Brain microvascular endothelial cell (primary cell): ENCODE data around the gene ATXN2L.
"Not testable (repeated sequence)": the region's sequence is repeated elsewhere in the genome, so short reads cannot be mapped to it uniquely, and the experiment has no call there.

Source experiments
- DNase-seq: peaks from one replicate; pipeline ENCODE4 v3.0.0-alpha.2; 2020
- H3K27ac ChIP-seq: fragments of 250-450 bp; sonication (Bioruptor Pico); 2 replicates; pipeline ENCODE4 v1.5.1; 2020; ENCODE audit warnings: mild to moderate bottlenecking, moderate library complexity
- H3K27me3 ChIP-seq: fragments of 250-450 bp; sonication (Bioruptor Pico); replicated peaks from 2 replicates; pipeline ENCODE4 v1.5.1; 2020; ENCODE audit warnings: mild to moderate bottlenecking
- H3K36me3 ChIP-seq: fragments of 250-450 bp; sonication (Bioruptor Pico); replicated peaks from 2 replicates; pipeline ENCODE4 v1.5.1; 2020; ENCODE audit warnings: mild to moderate bottlenecking
- H3K4me3 ChIP-seq: 2 replicates; pipeline ENCODE4 v1.5.1; 2011; ENCODE audit warnings: low read depth, mild to moderate bottlenecking, control low read depth, low read length, moderate library complexity
- in situ Hi-C: cut with HindIII; loops from 2 replicates; pipeline ENCODE4 v1.10.0; 2017; ENCODE audit warnings: low sequenced_read_pairs, low pct_ligation_motif_present
- TF ChIP-seq, protein P1 (sequence below): IDR thresholded peaks from 2 replicates; pipeline ENCODE4 v1.5.1; 2011; ENCODE audit warnings: low read depth, mild to moderate bottlenecking, moderate library complexity, low read length, control low read depth, inconsistent platforms; ENCODE audit errors: missing control alignments

The ATXN2L gene

GRCh38 chr16:28822520-28823290, at the start of gene ATXN2L:
ATXN2L (plus strand) TSS chr16:28822999; CDS start chr16:28823260, 261 bp downstream.
- Histone ChIP-seq H3K27me3 (no peaks in the 10 kb centered on the region), H3K36me3 (peaks cover 25% of the 10 kb centered on the region), H3K4me3 (peak within 1 kb of the TSS; percentile 94), H3K27ac (peak within 1 kb of the TSS; percentile 91)
- peak; percentile 88 for DNase-seq
- TF ChIP-seq, protein P1, sequence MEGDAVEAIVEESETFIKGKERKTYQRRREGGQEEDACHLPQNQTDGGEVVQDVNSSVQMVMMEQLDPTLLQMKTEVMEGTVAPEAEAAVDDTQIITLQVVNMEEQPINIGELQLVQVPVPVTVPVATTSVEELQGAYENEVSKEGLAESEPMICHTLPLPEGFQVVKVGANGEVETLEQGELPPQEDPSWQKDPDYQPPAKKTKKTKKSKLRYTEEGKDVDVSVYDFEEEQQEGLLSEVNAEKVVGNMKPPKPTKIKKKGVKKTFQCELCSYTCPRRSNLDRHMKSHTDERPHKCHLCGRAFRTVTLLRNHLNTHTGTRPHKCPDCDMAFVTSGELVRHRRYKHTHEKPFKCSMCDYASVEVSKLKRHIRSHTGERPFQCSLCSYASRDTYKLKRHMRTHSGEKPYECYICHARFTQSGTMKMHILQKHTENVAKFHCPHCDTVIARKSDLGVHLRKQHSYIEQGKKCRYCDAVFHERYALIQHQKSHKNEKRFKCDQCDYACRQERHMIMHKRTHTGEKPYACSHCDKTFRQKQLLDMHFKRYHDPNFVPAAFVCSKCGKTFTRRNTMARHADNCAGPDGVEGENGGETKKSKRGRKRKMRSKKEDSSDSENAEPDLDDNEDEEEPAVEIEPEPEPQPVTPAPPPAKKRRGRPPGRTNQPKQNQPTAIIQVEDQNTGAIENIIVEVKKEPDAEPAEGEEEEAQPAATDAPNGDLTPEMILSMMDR, result no peak
- in situ Hi-C loops, result no loop called here

- H3K27ac ChIP-seq, DNase-seq, H3K27me3 ChIP-seq, H3K36me3 ChIP-seq, in situ Hi-C loops, H3K4me3 ChIP-seq: not testable (repeated sequence)
Observed at GRCh38 chr16:28781697-28782096, 41.1 kb upstream of the ATXN2L start.

DNA sequence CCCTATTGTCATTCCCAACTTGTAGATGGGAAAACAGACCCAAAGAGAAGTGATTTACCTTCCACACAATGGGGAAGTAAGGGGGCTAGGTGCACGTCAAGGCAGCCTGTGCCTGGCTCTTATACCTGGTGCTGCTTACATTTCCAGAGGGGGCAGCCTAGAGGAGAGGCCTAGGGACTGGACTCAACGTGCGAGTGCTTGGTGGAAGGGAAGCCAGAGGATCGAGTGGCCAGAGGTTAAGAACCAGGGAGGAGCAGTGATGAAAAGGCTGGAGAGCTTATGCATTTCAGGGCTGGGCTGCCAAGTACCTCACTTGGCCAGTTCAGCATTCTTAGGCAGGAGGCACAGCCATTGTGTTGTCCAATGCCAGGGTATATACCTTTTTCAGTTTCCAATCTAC, 40.4 kb upstream of the ATXN2L start:
- in situ Hi-C loops, result not testable (repeated sequence)

DNA sequence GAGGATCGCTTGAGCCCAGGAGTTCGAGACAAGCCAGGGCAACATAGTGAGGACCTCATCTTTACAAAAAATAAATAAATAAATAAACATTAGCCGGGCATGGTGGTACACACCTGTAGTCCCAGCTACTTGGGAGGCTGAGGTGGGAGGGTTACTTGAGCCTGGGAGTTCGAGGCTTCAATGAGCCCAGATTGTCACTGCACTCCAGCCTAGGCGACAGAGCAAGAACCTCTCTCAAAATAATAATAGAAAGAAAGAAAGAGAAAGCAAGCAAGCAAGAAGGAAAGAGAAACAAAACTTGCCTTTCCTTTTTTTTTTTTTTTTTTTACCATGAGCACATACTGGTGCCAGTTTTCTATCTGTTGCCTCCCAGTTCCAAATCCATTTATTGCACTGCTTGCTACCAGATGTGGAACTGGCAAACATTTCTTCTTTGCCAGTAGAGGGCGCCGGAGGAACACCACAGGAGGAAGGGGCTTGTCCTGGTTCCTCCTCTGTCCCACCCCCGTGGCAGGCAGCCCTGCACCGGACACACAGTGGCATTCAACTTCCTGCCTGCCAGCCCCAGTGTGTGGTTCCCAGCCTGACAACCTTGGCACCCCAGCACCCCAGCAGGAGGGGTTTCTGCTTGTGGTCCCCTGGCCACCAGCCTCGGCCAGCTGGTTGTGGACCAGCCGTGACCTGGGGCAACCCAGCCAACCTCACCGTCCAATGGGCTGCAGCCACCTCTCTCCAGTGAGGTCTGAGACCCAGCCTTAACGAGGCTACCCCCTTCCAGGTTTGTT, 20.4 kb upstream of the ATXN2L start:
- H3K27me3 ChIP-seq, in situ Hi-C loops, H3K27ac ChIP-seq, DNase-seq, H3K36me3 ChIP-seq: not testable (repeated sequence)
- peak overlapping the region; percentile 27 for H3K4me3 ChIP-seq
- TF ChIP-seq, protein P1, result peak; percentile 60

More for the DNA sequence above, 40.4 kb upstream of the ATXN2L start:
- H3K27ac ChIP-seq, H3K27me3 ChIP-seq, H3K36me3 ChIP-seq, DNase-seq, H3K4me3 ChIP-seq: not testable (repeated sequence)

- H3K27me3 ChIP-seq, in situ Hi-C loops, H3K27ac ChIP-seq, DNase-seq, H3K36me3 ChIP-seq, H3K4me3 ChIP-seq: not testable (repeated sequence)
Observed at GRCh38 chr16:28807445-28808120, 15.2 kb upstream of the ATXN2L start.

DNA sequence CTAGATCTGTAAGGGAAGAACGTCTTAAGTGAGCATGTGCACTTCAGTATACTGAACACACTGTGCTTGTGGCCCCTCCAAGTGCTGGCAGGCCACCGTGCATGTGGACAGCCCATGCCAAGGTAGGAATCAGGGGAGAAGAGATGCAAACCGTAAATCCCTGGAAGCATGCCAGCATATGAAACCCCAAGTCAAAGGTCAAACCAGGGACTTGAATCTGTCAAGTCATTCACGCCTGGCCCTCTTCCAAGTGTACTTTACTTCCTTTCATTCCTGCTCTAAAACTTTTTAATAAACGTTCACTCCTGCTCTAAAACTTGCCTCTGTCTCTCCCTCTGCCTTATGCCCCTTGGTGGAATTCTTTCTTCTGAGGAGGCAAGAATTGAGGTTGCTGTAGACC, 2.8 kb upstream of the ATXN2L start:
- Histone ChIP-seq H3K27ac (no peak overlapping the region), H3K4me3 (no peak overlapping the region), H3K27me3 (no peaks in the 10 kb centered on the region), H3K36me3 (peaks cover 4% of the 10 kb centered on the region)
- DNase-seq, result no peak
- TF ChIP-seq, protein P1, result no peak
- in situ Hi-C loops, result no loop called here

- DNase-seq, H3K27ac ChIP-seq, H3K4me3 ChIP-seq, in situ Hi-C loops, H3K36me3 ChIP-seq, H3K27me3 ChIP-seq: not testable (repeated sequence)
Observed at GRCh38 chr16:28820546-28820945, 2.3 kb upstream of the ATXN2L start.
